ENCODE data around the gene MORC3.
"Not testable (repeated sequence)": the region's sequence is repeated elsewhere in the genome, so short reads cannot be mapped to it uniquely, and the experiment has no call there.

The MORC3 gene

GRCh38 chr21:36382722-36383121, 62.7 kb downstream of the MORC3 start:
- H3K27ac Mint-ChIP-seq, result peak overlapping the region in 1 of 2 donors; percentile 60
- not testable (repeated sequence) for H3K4me1 Mint-ChIP-seq (ENCODE audit: low read depth in 2 of 2); DNase-seq; H3K4me3 Mint-ChIP-seq; H3K27me3 Mint-ChIP-seq; ATAC-seq (replicated peaks); H3K9me3 Mint-ChIP-seq
- peaks cover 18% of the 10 kb centered on the region for H3K36me3 Mint-ChIP-seq (ENCODE audit: insufficient read depth)

- Mint-ChIP-seq H3K27me3 (no peaks in the 10 kb centered on the region), H3K27ac (no peak overlapping the region), H3K4me3 (peak overlapping the region; percentile 29 to 44), H3K9me3 (no peaks in the 10 kb centered on the region), H3K4me1 (ENCODE audit: low read depth in 2 of 2) (peaks cover 0 to 4% of the 10 kb centered on the region in 2 donors), H3K36me3 (ENCODE audit: insufficient read depth) (peaks cover 8% of the 10 kb centered on the region)
- DNase-seq (no peak), ATAC-seq (replicated peaks) (peak; percentile 5)
These were observed 64.9 kb downstream of the MORC3 start for GRCh38 chr21:36384885-36385232.

DNA sequence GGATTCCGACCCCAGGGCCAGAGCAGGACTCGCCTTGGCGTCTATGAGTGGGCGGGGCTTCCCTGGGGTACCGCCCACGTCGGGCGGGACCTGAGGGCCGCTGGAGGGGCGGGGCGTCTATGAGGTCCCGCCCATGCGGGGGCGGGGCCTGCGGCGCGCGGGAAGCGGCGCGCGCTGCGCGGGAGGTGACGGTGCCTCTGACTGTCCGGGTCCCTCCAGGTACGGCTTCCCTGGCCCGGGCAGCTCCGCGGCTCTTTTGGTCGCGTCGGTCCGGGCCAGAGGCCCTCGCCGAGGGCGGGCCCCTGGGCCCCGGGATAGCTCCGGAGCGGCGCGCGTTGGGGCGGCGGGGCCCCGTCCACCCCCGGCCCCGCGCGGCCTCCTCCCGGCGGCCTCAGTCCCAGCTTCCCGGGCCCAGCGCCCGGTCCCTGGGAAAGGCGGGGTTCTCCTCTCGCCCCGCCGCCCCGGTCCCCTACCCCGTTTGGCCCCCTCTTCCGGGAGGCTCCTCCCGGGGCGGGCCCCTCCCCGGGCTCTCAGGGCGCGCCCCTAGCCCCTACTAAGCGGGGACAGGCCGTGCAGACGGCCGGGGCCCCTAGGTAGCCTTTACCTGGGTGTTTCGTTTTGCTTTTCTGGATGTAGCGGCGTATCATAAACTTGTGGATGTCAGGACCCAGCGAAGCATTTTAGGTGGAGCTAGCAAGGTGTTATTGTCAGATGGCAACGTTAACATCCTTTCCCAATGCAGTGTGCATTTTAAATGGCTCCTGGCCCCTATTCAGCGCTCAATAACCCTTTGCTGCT, 65.4 kb downstream of the MORC3 start, which contains the start of gene CHAF1B:
CHAF1B (plus strand) TSS at position 160 of the 798 bp plus-strand sequence. CDS start 745 bp downstream, outside the sequence.
- peak; percentile 98 for ATAC-seq (replicated peaks)
- Mint-ChIP-seq H3K4me1 (ENCODE audit: low read depth in 2 of 2) (peaks cover 0 to 4% of the 10 kb centered on the region in 2 donors), H3K27ac (no peak within 1 kb of the TSS), H3K27me3 (no peaks in the 10 kb centered on the region), H3K36me3 (ENCODE audit: insufficient read depth) (peaks cover 8% of the 10 kb centered on the region), H3K4me3 (peak within 1 kb of the TSS; percentile 73 to 80), H3K9me3 (no peaks in the 10 kb centered on the region)
- DNase-seq, result peak; percentile 76 to 84 (median 83)

GRCh38 chr21:36386031-36386642, 66.1 kb downstream of the MORC3 start:
- peaks cover 0 to 4% of the 10 kb centered on the region in 2 donors for H3K4me1 Mint-ChIP-seq (ENCODE audit: low read depth in 2 of 2)
- H3K9me3 Mint-ChIP-seq, result no peaks in the 10 kb centered on the region
- no peak for DNase-seq
- H3K27ac Mint-ChIP-seq, result no peak overlapping the region
- peak overlapping the region; percentile 73 to 80 for H3K4me3 Mint-ChIP-seq
- no peaks in the 10 kb centered on the region for H3K27me3 Mint-ChIP-seq
- ATAC-seq (replicated peaks), result no peak
- peaks cover 8% of the 10 kb centered on the region for H3K36me3 Mint-ChIP-seq (ENCODE audit: insufficient read depth)

- ATAC-seq (replicated peaks) (no peak), DNase-seq (no peak)
- Mint-ChIP-seq H3K9me3 (no peaks in the 10 kb centered on the region), H3K27me3 (no peaks in the 10 kb centered on the region), H3K4me3 (no peak overlapping the region), H3K27ac (no peak overlapping the region), H3K4me1 (ENCODE audit: low read depth in 2 of 2) (peaks cover 0 to 4% of the 10 kb centered on the region in 2 donors), H3K36me3 (ENCODE audit: insufficient read depth) (peaks cover 8% of the 10 kb centered on the region)
These were observed 68.1 kb downstream of the MORC3 start for GRCh38 chr21:36388096-36388495.

DNA sequence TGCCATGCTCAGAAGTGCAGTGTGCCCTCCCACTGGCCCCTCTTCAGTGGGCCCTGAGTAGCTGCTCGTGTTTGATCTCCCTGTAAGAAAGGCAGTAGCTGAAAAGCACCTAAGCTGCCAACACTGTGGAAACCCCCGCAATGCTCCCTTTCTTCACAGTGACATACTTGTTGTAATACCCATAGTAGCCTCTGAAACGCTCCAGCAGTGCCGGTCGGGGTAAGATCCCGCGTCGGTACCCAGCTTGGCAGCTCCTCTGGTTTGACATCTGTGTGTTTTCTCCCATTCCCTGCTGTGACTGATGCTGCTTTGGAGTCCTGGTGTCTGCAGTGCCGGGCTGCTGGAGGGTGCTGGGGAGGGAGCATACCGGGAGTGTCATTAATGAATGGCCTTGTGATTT, 68.8 kb downstream of the MORC3 start:
- ATAC-seq (replicated peaks), result no peak
- H3K4me3 Mint-ChIP-seq, result no peak overlapping the region
- H3K36me3 Mint-ChIP-seq (ENCODE audit: insufficient read depth), result peaks cover 4% of the 10 kb centered on the region
- H3K9me3 Mint-ChIP-seq, result no peaks in the 10 kb centered on the region
- no peak for DNase-seq
- no peak overlapping the region for H3K27ac Mint-ChIP-seq
- H3K27me3 Mint-ChIP-seq, result no peaks in the 10 kb centered on the region
- peaks cover 0 to 4% of the 10 kb centered on the region in 2 donors for H3K4me1 Mint-ChIP-seq (ENCODE audit: low read depth in 2 of 2)

GRCh38 chr21:36391649-36392048, 71.7 kb downstream of the MORC3 start:
- not testable (repeated sequence) for H3K27me3 Mint-ChIP-seq; H3K4me3 Mint-ChIP-seq; DNase-seq; ATAC-seq (replicated peaks); H3K4me1 Mint-ChIP-seq (ENCODE audit: low read depth in 2 of 2); H3K27ac Mint-ChIP-seq; H3K36me3 Mint-ChIP-seq (ENCODE audit: insufficient read depth); H3K9me3 Mint-ChIP-seq

DNA sequence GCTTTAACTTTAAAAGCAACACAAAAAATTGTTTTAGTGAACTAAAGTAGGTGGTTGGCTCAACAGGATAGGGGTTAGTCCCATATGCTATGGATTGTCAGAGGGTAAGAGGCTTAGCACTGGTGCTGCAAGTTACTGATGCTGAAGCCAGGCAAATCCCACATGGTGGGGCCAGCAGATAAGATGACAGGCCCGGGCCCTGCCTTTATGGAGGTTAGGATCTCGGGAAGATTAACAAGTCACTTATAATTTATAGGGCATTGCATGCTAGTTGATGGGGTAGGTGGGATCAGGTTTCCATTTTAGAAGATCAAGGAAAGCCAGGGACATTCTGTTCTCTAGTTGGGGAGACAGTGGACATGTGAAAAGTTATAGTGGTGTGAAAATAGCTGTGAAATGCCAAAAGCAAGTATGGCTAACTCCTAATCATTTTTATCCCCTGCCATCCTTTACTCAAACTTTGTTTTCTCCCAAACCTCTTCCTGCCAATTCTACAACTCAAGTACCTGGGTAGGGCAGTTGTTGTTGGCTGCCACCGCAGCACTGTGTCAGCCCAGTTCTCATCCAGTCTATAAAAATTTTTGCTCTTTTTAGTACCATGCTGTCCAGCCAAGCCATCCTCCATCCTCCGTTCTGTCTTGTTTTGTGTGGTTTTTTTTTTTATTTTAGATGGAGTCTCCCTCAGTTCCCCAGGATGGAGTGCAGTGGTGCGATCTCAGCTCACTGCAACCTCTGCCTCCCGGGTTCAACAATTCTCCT, 75.5 kb downstream of the MORC3 start:
- H3K36me3 Mint-ChIP-seq (ENCODE audit: insufficient read depth), result peaks cover 12% of the 10 kb centered on the region
- ATAC-seq (replicated peaks), result no peak

GRCh38 chr21:36396325-36396724, 76.3 kb downstream of the MORC3 start:
- DNase-seq, result no peak
- Mint-ChIP-seq H3K9me3 (no peaks in the 10 kb centered on the region), H3K4me1 (ENCODE audit: low read depth in 2 of 2) (no peaks in the 10 kb centered on the region), H3K27ac (no peak overlapping the region), H3K4me3 (no peak overlapping the region), H3K27me3 (no peaks in the 10 kb centered on the region), H3K36me3 (ENCODE audit: insufficient read depth) (peaks cover 12% of the 10 kb centered on the region)
- ATAC-seq (replicated peaks), result no peak

More for the DNA sequence above, 75.5 kb downstream of the MORC3 start:
- Mint-ChIP-seq H3K9me3 (no peaks in the 10 kb centered on the region), H3K4me3 (no peak overlapping the region), H3K27ac (no peak overlapping the region), H3K27me3 (no peaks in the 10 kb centered on the region), H3K4me1 (ENCODE audit: low read depth in 2 of 2) (no peaks in the 10 kb centered on the region)
- no peak for DNase-seq

DNA sequence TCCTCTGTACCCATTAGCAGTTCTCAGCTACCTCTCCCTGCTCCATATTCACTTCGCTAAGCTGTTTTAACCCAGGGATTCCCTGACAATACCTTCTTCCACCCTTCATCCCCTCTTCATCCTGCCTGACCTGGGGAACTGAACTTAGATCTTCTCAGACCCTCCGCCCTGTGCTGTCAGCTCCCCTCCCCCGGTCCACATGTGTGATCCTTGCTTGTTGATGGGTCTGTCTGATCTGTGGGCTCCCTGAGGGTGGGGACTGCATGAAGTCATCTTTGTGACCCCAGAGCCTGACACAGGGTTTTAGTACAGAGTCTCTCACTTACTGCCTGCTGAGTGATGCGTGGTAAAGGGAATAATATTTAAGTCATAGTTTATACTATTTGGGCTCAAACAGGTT, 77.0 kb downstream of the MORC3 start:
- Mint-ChIP-seq H3K4me3 (no peak overlapping the region), H3K27ac (peak overlapping the region in 1 of 2 donors; percentile 30), H3K36me3 (ENCODE audit: insufficient read depth) (peaks cover 12% of the 10 kb centered on the region), H3K27me3 (no peaks in the 10 kb centered on the region), H3K9me3 (no peaks in the 10 kb centered on the region), H3K4me1 (ENCODE audit: low read depth in 2 of 2) (no peaks in the 10 kb centered on the region)
- no peak for ATAC-seq (replicated peaks)
- no peak for DNase-seq

DNA sequence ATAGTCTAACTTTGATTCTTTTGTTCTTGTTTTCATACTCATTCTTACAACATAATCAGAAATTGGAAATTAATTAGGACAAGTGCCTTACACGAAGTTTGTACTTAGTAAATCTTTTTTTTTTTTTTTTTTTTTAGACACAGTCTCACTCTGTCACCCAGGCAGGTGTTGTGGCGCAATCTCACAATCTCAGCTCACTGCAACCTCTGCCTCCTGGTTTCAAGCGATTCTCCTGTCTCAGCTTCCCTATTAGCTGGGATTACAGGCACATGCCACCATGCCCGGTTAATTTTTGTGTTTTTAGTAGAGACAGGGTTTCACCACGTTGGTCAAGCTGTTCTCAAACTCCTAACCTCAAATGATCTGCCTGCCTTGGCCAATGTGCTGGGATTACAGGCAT, 77.6 kb downstream of the MORC3 start:
- H3K27me3 Mint-ChIP-seq, result no peaks in the 10 kb centered on the region
- ATAC-seq (replicated peaks) (no peak), DNase-seq (no peak)
- peaks cover 12% of the 10 kb centered on the region for H3K36me3 Mint-ChIP-seq (ENCODE audit: insufficient read depth)
- no peaks in the 10 kb centered on the region for H3K9me3 Mint-ChIP-seq
- H3K27ac Mint-ChIP-seq, result no peak overlapping the region
- no peak overlapping the region for H3K4me3 Mint-ChIP-seq
- no peaks in the 10 kb centered on the region for H3K4me1 Mint-ChIP-seq (ENCODE audit: low read depth in 2 of 2)

- not testable (repeated sequence) for H3K4me3 Mint-ChIP-seq
These were observed 79.7 kb downstream of the MORC3 start for GRCh38 chr21:36399736-36400135.

DNA sequence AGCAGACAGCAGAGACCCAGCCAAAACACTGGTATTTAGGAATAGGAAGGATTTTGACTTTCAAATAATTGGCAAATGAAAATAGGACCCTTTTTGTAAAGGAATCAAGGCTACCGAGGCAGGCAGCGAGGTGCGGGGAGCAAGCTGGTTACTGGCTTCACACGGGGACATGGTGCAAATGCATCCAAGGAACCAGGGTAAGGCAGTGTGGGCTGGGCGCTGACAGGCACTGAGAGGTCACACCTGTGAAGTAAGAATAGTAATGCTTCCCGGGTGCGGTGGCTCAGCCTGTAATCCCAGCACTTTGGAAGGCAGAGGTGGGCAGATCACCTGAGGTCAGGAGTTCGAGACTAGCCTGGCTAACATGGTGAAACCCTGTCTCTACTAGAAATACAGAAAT, 80.7 kb downstream of the MORC3 start:
- peaks cover 10% of the 10 kb centered on the region for H3K36me3 Mint-ChIP-seq (ENCODE audit: insufficient read depth)

More at GRCh38 chr21:36399736-36400135, 79.7 kb downstream of the MORC3 start:
- H3K27me3 Mint-ChIP-seq; H3K9me3 Mint-ChIP-seq; H3K36me3 Mint-ChIP-seq (ENCODE audit: insufficient read depth); H3K4me1 Mint-ChIP-seq (ENCODE audit: low read depth in 2 of 2); DNase-seq; ATAC-seq (replicated peaks); H3K27ac Mint-ChIP-seq: not testable (repeated sequence)

More for the DNA sequence above, 80.7 kb downstream of the MORC3 start:
- H3K27me3 Mint-ChIP-seq, result no peaks in the 10 kb centered on the region
- ATAC-seq (replicated peaks) (no peak), DNase-seq (no peak)
- no peak overlapping the region for H3K27ac Mint-ChIP-seq
- peaks cover 0 to 2% of the 10 kb centered on the region in 2 donors for H3K4me1 Mint-ChIP-seq (ENCODE audit: low read depth in 2 of 2)
- H3K4me3 Mint-ChIP-seq, result no peak overlapping the region
- H3K9me3 Mint-ChIP-seq, result no peaks in the 10 kb centered on the region
